Measurements from ENCODE around the gene BAD.
"Not testable (repeated sequence)": the region's sequence is repeated elsewhere in the genome, so short reads cannot be mapped to it uniquely, and the experiment has no call there.

Gene BAD

DNA sequence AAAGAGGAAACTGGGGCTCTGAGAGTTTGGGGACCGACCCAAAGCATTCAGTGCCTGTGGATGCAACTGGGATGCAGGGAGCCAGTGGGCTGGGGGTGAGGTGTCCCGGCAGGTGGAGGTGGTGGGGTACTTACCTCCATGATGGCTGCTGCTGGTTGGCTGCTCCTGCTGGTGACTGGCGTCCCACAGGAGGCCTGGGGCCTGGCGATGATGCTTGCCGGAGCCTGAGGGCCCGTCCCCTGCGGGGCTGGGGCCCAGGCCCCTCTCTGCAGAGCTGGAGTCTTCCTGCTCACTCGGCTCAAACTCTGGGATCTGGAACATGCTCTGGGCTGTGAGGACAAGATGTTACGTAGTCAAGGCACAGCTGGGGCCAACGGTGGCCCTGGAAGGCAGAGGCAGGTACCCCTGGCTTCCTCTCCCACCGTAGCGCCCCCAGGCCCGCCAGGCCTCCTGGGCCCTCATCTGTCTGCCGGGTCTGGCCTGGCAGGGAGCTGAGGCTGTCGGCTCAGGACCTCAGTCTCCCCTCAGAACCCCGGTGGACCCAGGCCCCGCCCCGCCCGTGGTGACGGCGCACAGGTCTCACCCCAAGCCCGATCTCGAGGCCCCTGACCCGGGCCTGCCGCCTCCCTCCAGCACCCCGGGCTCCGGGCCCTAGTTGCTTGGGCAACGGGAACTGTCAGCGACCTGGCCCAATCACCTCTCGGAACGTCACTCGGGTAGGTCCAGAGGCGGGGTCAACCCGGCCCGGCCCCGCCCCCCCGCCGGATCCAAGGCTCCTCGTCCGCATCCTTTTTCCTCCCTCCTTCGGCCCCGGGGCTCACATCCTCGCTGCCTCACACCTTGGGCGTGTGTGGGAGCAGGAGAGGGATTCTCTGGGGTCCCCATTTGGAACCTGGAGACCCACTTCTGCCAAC, at the start of gene BAD:
TSS of gene BAD (minus strand) at position 618 of the 914 bp plus-strand sequence. CDS start at position 321, 297 bp downstream.
- Histone ChIP-seq H3K9me3 (peaks cover 2% of the 10 kb centered on the region; the same call in 1 of the 2 replicates), H3K36me3 (replicated peaks) (peaks cover 6% of the 10 kb centered on the region; the same call in 1 of the 2 replicates), H3K27me3 (ENCODE audit: low read depth) (no peaks in the 10 kb centered on the region), H3K4me3 (peak within 1 kb of the TSS; percentile 77), H3K4me1 (peaks cover 14% of the 10 kb centered on the region)
- DNase-seq (ENCODE audit: low spot score in 2 of 2): peak; percentile 86 to 96
- in situ Hi-C loops (cut with MboI; ENCODE audit: low sequenced_read_pairs): no loop called here

- Histone ChIP-seq H3K9me3 (no peaks in the 10 kb centered on the region), H3K4me3 (no peak overlapping the region), H3K4me1 (peaks cover 12% of the 10 kb centered on the region), H3K36me3 (replicated peaks) (no peaks in the 10 kb centered on the region), H3K27me3 (ENCODE audit: low read depth) (no peaks in the 10 kb centered on the region)
- in situ Hi-C loops (cut with MboI; ENCODE audit: low sequenced_read_pairs): no loop called here
- DNase-seq (ENCODE audit: low spot score in 2 of 2): no peak
Measured at GRCh38 chr11:64333556-64333955, 49.1 kb upstream of the BAD start.

- Histone ChIP-seq H3K9me3 (no peaks in the 10 kb centered on the region; the same call in 1 of the 2 replicates), H3K36me3 (replicated peaks) (no peaks in the 10 kb centered on the region), H3K4me3 (no peak overlapping the region), H3K4me1 (peaks cover 5% of the 10 kb centered on the region; the same call in 1 of the 2 replicates), H3K27me3 (ENCODE audit: low read depth) (no peaks in the 10 kb centered on the region)
- peak; percentile 37 to 76 for DNase-seq (ENCODE audit: low spot score in 2 of 2)
- in situ Hi-C loops (cut with MboI; ENCODE audit: low sequenced_read_pairs): no loop called here
Measured at GRCh38 chr11:64331569-64332371, 47.3 kb upstream of the BAD start.

DNA sequence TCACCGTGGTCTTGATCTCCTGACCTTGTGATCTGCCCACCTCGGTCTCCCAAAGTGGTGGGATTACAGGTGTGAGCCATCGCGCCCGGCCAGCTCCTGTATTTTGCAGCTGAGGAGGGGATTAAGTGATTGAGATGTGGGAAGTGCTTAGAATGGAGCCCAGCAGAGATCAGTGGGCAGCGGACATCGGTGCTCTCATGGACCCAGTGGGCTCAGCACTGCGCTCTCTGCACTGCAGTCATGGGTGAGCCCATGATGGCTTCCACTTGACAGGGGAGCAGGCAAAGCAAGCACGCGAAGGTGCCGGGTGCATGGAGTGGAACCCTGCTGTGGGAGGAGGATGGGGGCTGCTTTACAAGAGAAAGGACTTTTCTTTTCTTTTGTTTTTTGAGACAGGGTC, 46.4 kb upstream of the BAD start:
- in situ Hi-C loops (cut with MboI; ENCODE audit: low sequenced_read_pairs): no loop called here
- H3K4me3 ChIP-seq: no peak overlapping the region

GRCh38 chr11:64327993-64328392, 43.5 kb upstream of the BAD start:
- no peaks in the 10 kb centered on the region for H3K36me3 ChIP-seq (replicated peaks)
- in situ Hi-C loops (cut with MboI; ENCODE audit: low sequenced_read_pairs): no loop called here
- H3K4me3 ChIP-seq: no peak overlapping the region
- no peaks in the 10 kb centered on the region for H3K27me3 ChIP-seq (ENCODE audit: low read depth)
- H3K9me3 ChIP-seq: no peaks in the 10 kb centered on the region; the same call in 1 of the 2 replicates
- no peak for DNase-seq (ENCODE audit: low spot score in 2 of 2)
- peaks cover 5% of the 10 kb centered on the region; the same call in 1 of the 2 replicates for H3K4me1 ChIP-seq

More for the DNA sequence above, 46.4 kb upstream of the BAD start:
- Histone ChIP-seq H3K36me3 (replicated peaks) (no peaks in the 10 kb centered on the region), H3K27me3 (ENCODE audit: low read depth) (no peaks in the 10 kb centered on the region), H3K4me1 (peaks cover 5% of the 10 kb centered on the region; the same call in 1 of the 2 replicates), H3K9me3 (no peaks in the 10 kb centered on the region; the same call in 1 of the 2 replicates)
- DNase-seq (ENCODE audit: low spot score in 2 of 2): no peak

DNA sequence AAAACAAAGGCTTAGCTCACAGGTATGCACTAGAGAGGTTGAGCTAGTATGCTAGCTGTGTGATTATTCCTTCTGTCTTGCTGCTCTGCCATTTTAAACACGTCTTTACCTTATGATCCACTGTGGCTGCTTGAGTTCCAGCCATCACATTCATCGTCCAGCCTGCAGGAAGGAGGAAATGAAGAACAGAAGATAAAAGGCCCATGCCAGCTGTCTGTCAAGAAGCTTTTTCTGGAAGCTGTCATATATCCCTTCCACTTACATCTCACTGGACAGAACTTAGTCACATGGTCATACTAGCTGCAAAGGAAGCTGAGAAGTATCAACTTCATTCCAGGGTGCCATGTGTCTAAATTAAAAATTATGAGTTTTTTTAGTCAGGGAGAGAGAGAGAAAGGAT, 42.9 kb upstream of the BAD start:
- no peak overlapping the region for H3K4me3 ChIP-seq
- in situ Hi-C loops (cut with MboI; ENCODE audit: low sequenced_read_pairs): no loop called here
- peaks cover 5% of the 10 kb centered on the region; the same call in 1 of the 2 replicates for H3K4me1 ChIP-seq
- H3K9me3 ChIP-seq: no peaks in the 10 kb centered on the region; the same call in 1 of the 2 replicates
- no peaks in the 10 kb centered on the region for H3K27me3 ChIP-seq (ENCODE audit: low read depth)
- DNase-seq (ENCODE audit: low spot score in 2 of 2): no peak
- H3K36me3 ChIP-seq (replicated peaks): peaks cover 6% of the 10 kb centered on the region; the same call in 1 of the 2 replicates

GRCh38 chr11:64324692-64325469, 40.4 kb upstream of the BAD start:
- in situ Hi-C loops (cut with MboI; ENCODE audit: low sequenced_read_pairs): no loop called here
- Histone ChIP-seq H3K4me3 (no peak overlapping the region), H3K27me3 (ENCODE audit: low read depth) (no peaks in the 10 kb centered on the region), H3K4me1 (no peaks in the 10 kb centered on the region), H3K9me3 (no peaks in the 10 kb centered on the region; the same call in 1 of the 2 replicates), H3K36me3 (replicated peaks) (peaks cover 19% of the 10 kb centered on the region)
- DNase-seq (ENCODE audit: low spot score in 2 of 2): no peak

DNA sequence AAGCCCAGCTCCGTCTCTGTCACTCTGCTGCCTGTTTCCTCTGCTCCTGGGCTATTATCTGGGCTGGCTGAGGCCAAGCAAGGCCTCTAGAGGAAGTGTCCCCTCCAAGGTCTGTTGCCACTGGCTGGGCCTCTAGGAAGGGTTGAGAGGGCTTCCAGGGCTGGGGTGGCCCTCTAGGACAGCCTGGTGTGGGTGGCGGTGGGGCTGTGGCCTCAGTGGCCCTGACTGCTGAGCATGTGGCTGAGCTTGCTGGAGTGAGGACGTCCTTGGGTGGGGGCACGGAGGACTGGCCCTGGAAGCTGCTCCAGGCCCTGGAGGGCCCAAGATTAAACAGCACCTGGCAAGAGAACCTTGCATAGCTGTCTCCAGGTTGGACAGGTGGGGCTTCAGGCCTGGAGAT, 39.5 kb upstream of the BAD start:
- peaks cover 26% of the 10 kb centered on the region for H3K36me3 ChIP-seq (replicated peaks)
- H3K9me3 ChIP-seq; H3K27me3 ChIP-seq (ENCODE audit: low read depth); DNase-seq (ENCODE audit: low spot score in 2 of 2); H3K4me3 ChIP-seq; in situ Hi-C loops (cut with MboI; ENCODE audit: low sequenced_read_pairs); H3K4me1 ChIP-seq: not testable (repeated sequence)

- H3K4me1 ChIP-seq: peaks cover 8% of the 10 kb centered on the region
- no peaks in the 10 kb centered on the region; the same call in 1 of the 2 replicates for H3K9me3 ChIP-seq
- DNase-seq (ENCODE audit: low spot score in 2 of 2): no peak
- H3K4me3 ChIP-seq: no peak overlapping the region
- peaks cover 26% of the 10 kb centered on the region for H3K36me3 ChIP-seq (replicated peaks)
- no peaks in the 10 kb centered on the region for H3K27me3 ChIP-seq (ENCODE audit: low read depth)
- in situ Hi-C loops (cut with MboI; ENCODE audit: low sequenced_read_pairs): no loop called here
Measured at GRCh38 chr11:64323373-64323772, 38.9 kb upstream of the BAD start.

- Histone ChIP-seq H3K4me1 (peaks cover 8% of the 10 kb centered on the region), H3K36me3 (replicated peaks) (peaks cover 26% of the 10 kb centered on the region), H3K27me3 (ENCODE audit: low read depth) (no peaks in the 10 kb centered on the region), H3K4me3 (no peak overlapping the region), H3K9me3 (no peaks in the 10 kb centered on the region; the same call in 1 of the 2 replicates)
- in situ Hi-C loops (cut with MboI; ENCODE audit: low sequenced_read_pairs): no loop called here
- DNase-seq (ENCODE audit: low spot score in 2 of 2): no peak
Measured at GRCh38 chr11:64322925-64323260, 38.4 kb upstream of the BAD start.

GRCh38 chr11:64321533-64321932, 37.1 kb upstream of the BAD start:
- Histone ChIP-seq H3K4me1 (peaks cover 8% of the 10 kb centered on the region), H3K4me3 (no peak overlapping the region)
- no peak for DNase-seq (ENCODE audit: low spot score in 2 of 2)

GRCh38 chr11:64321026-64321425, 36.6 kb upstream of the BAD start:
- Histone ChIP-seq H3K27me3 (ENCODE audit: low read depth) (no peaks in the 10 kb centered on the region), H3K4me3 (no peak overlapping the region), H3K4me1 (peaks cover 13% of the 10 kb centered on the region), H3K36me3 (replicated peaks) (peaks cover 39% of the 10 kb centered on the region), H3K9me3 (no peaks in the 10 kb centered on the region)
- in situ Hi-C loops (cut with MboI; ENCODE audit: low sequenced_read_pairs): no loop called here
- no peak for DNase-seq (ENCODE audit: low spot score in 2 of 2)

More at GRCh38 chr11:64321533-64321932, 37.1 kb upstream of the BAD start:
- Histone ChIP-seq H3K9me3 (no peaks in the 10 kb centered on the region), H3K27me3 (ENCODE audit: low read depth) (no peaks in the 10 kb centered on the region), H3K36me3 (replicated peaks) (peaks cover 34% of the 10 kb centered on the region)
- in situ Hi-C loops (cut with MboI; ENCODE audit: low sequenced_read_pairs): no loop called here

GRCh38 chr11:64320556-64320955, 36.1 kb upstream of the BAD start:
- H3K4me1 ChIP-seq: peaks cover 13% of the 10 kb centered on the region
- DNase-seq (ENCODE audit: low spot score in 2 of 2): no peak
- no peaks in the 10 kb centered on the region for H3K27me3 ChIP-seq (ENCODE audit: low read depth)
- H3K9me3 ChIP-seq: no peaks in the 10 kb centered on the region
- in situ Hi-C loops (cut with MboI; ENCODE audit: low sequenced_read_pairs): no loop called here
- H3K36me3 ChIP-seq (replicated peaks): peaks cover 44% of the 10 kb centered on the region
- no peak overlapping the region for H3K4me3 ChIP-seq
